HepG2 (cell line): ENCODE data around the gene HS3ST3B1. TPM values are rescaled to one million over a fixed set of nuclear protein-coding genes. Genes with fewer than 3 reads are reported as not detected.
A peak's percentile ranks its signal among the peaks of the same experiment; 100 is the strongest.

ENCODE experiments used
- FOXM1 ChIP-seq: sonication (generic); formaldehyde crosslinking; IDR thresholded peaks from 2 replicates; pipeline ENCODE4 v1.5.0; 2020; ENCODE audit warnings: missing genetic modification reagents
- HINFP ChIP-seq: sonication (generic); formaldehyde crosslinking; IDR thresholded peaks from 2 replicates; pipeline ENCODE4 v1.4.0; 2020; ENCODE audit warnings: low read depth, mild to moderate bottlenecking, missing genetic modification reagents
- KLF11 ChIP-seq: IDR thresholded peaks from 2 replicates; pipeline ENCODE4 v1.6.1; 2016; ENCODE audit warnings: missing compliant biosample characterization
- MTA3 ChIP-seq: sonication (generic); formaldehyde crosslinking; IDR thresholded peaks from 2 replicates; pipeline ENCODE4 v1.4.0; 2020; ENCODE audit warnings: missing genetic modification reagents
- PCBP1 ChIP-seq: fragments of 200-400 bp; formaldehyde crosslinking; IDR thresholded peaks from 2 replicates; pipeline ENCODE4 v1.6.1; 2017; ENCODE audit warnings: mild to moderate bottlenecking, low read depth, low read length, borderline replicate concordance
- POGK ChIP-seq: sonication (generic); formaldehyde crosslinking; conservative IDR thresholded peaks from 2 replicates; pipeline ENCODE4 v1.8.0; 2022; ENCODE audit warnings: mild to moderate bottlenecking, moderate library complexity, missing genetic modification reagents
- POLR2G ChIP-seq: fragments of 200-400 bp; formaldehyde crosslinking; IDR thresholded peaks from 2 replicates; pipeline ENCODE4 v1.6.1; 2018; ENCODE audit warnings: mild to moderate bottlenecking, low read depth, low read length, moderate library complexity
- RARG ChIP-seq: sonication (generic); formaldehyde crosslinking; IDR thresholded peaks from 2 replicates; pipeline ENCODE4 v1.4.0; 2020; ENCODE audit warnings: low read depth, mild to moderate bottlenecking, missing genetic modification reagents
- REXO4 ChIP-seq: sonication (generic); formaldehyde crosslinking; IDR thresholded peaks from 2 replicates; pipeline ENCODE4 v1.8.0; 2022; ENCODE audit warnings: missing genetic modification reagents, mild to moderate bottlenecking, borderline replicate concordance
- TFDP2 ChIP-seq: sonication (generic); formaldehyde crosslinking; IDR thresholded peaks from 2 replicates; pipeline ENCODE4 v1.4.0; 2020; ENCODE audit warnings: missing genetic modification reagents
- USF2 ChIP-seq, 2 experiments: sonication (generic) in 1 of 2; formaldehyde crosslinking in 1 of 2; IDR thresholded peaks; 2 replicates each; pipeline versions ENCODE4 v1.5.1 to v1.6.1; 2011 to 2020; ENCODE audit warnings: borderline replicate concordance in 1 of 2, low read depth in 1 of 2, low read length in 1 of 2, mild to moderate bottlenecking in 1 of 2, missing genetic modification reagents in 1 of 2, moderate library complexity in 1 of 2
- ZFP36L1 ChIP-seq: sonication (generic); formaldehyde crosslinking; IDR thresholded peaks from 2 replicates; pipeline ENCODE4 v1.8.0; 2022; ENCODE audit warnings: mild to moderate bottlenecking, missing genetic modification reagents, moderate library complexity
- ZNF414 ChIP-seq: sonication (generic); formaldehyde crosslinking; IDR thresholded peaks from 2 replicates; pipeline ENCODE4 v1.5.0; 2020; ENCODE audit warnings: missing genetic modification reagents
- ZNF567 ChIP-seq: sonication (generic); formaldehyde crosslinking; IDR thresholded peaks from 2 replicates; pipeline ENCODE4 v1.8.1; 2023; ENCODE audit warnings: mild to moderate bottlenecking, missing genetic modification reagents, borderline replicate concordance
- ZNF605 ChIP-seq: sonication (generic); formaldehyde crosslinking; IDR thresholded peaks from 2 replicates; pipeline ENCODE4 v1.8.0; 2022; ENCODE audit warnings: mild to moderate bottlenecking, missing genetic modification reagents
- ZNF784 ChIP-seq: sonication (generic); formaldehyde crosslinking; IDR thresholded peaks from 2 replicates; pipeline ENCODE4 v1.5.1; 2020; ENCODE audit warnings: missing genetic modification reagents, mild to moderate bottlenecking, borderline replicate concordance
- ZNF850 ChIP-seq: sonication (generic); formaldehyde crosslinking; conservative IDR thresholded peaks from 2 replicates; pipeline ENCODE4 v1.9.0; 2021; ENCODE audit warnings: mild to moderate bottlenecking, missing genetic modification reagents
- polyA plus RNA-seq, 8 experiments: library from polyadenylated mRNA; depleted of rRNA in 3 of 8; stranded (reverse) in 7 of 8; unstranded in 1 of 8; fragments of >200 nt; fragmentation: Illumina TruSeq in 4 of 8; extraction: Trizol in 4 of 8; gene quantifications; 2 replicates each; pipeline versions ENCODE4 v1.2.1 to v1.2.3, GENCODE V29; 2011 to 2016; ENCODE audit warnings: low read depth in 4 of 8, missing spikeins in 1 of 8, mixed read lengths in 1 of 8; ENCODE audit not compliant: insufficient read depth in 1 of 8
- total RNA-seq, 5 experiments: library from RNA; depleted of rRNA; stranded (reverse); fragments of >200 nt; fragmentation: Illumina TruSeq; extraction: Trizol; gene quantifications; 2 replicates each; pipeline ENCODE4 v1.2.3, GENCODE V29; 2016; ENCODE audit warnings: low read depth in 1 of 5

The HS3ST3B1 gene
- total and polyA plus RNA-seq, 2 of the 13 experiments (the other 11 are each of a cell fraction or from before 2014, with no cell fraction given): 15.7 to 39.5 TPM

GRCh38 chr17:14300575-14301278 is at the start of gene HS3ST3B1 (continued):
- TF ChIP-seq ZNF414 (CRISPR knock-in tag): no peak; the same call in none of the 2 replicates
- TF ChIP-seq FOXM1: no peak
- peak; percentile 95 for TF ChIP-seq POLR2G
- no peak for TF ChIP-seq MTA3 (CRISPR knock-in tag)
- no peak for TF ChIP-seq ZNF850 (CRISPR knock-in tag)
- TF ChIP-seq KLF11 (CRISPR knock-in tag): peak; percentile 87; the same call in 1 of the 2 replicates
- no peak; the same call in 1 of the 2 replicates for TF ChIP-seq HINFP (CRISPR knock-in tag)
- TF ChIP-seq PCBP1: 0 out of 2 replicates have a peak, but pooled peaks have one; percentile 47
- 0 out of 2 replicates have a peak, but pooled peaks have one; percentile 68 for TF ChIP-seq POGK (CRISPR knock-in tag)
- 0 out of 2 replicates have a peak, but pooled peaks have one; percentile 44 for TF ChIP-seq ZNF784 (CRISPR knock-in tag)
- peak; percentile 79; the same call in 1 of the 2 replicates for TF ChIP-seq ZNF567 (CRISPR knock-in tag)
- TF ChIP-seq USF2 (IDR thresholded peaks at IDR 0.05; ENCODE audit: low read depth, low read length): no peak
- 0 out of 2 replicates have a peak, but pooled peaks have one; percentile 16 for TF ChIP-seq USF2 (CRISPR knock-in tag; IDR thresholded peaks at IDR 0.05; ENCODE audit: borderline replicate concordance)
- peak; percentile 88; the same call in 1 of the 2 replicates for TF ChIP-seq ZFP36L1
- peak; percentile 63; the same call in 1 of the 2 replicates for TF ChIP-seq ZNF605 (CRISPR knock-in tag)
- no peak for TF ChIP-seq REXO4
- peak; percentile 62; the same call in 1 of the 2 replicates for TF ChIP-seq RARG (CRISPR knock-in tag)
- TF ChIP-seq TFDP2: peak; percentile 50; the same call in 1 of the 2 replicates
